SU-DHL-6 (cell line): ENCODE results near the gene PFKM.

ENCODE experiments used
- H2AFZ ChIP-seq: fragments of 200-600 bp; sonication (generic); 2 replicates; pipeline ENCODE4 v1.6.1; 2014; ENCODE audit warnings: low read depth, mild to moderate bottlenecking, moderate library complexity, mixed read lengths, antibody characterized with exemption, low read length; ENCODE audit not compliant: severe bottlenecking
- H3F3A ChIP-seq: fragments of 200-600 bp; shearing (Covaris generic); 2 replicates; pipeline ENCODE4 v1.6.0; 2016; ENCODE audit warnings: antibody characterized with exemption, mild to moderate bottlenecking; ENCODE audit not compliant: insufficient read depth
- H3K27ac ChIP-seq: fragments of 200-600 bp; sonication (generic); 2 replicates; pipeline ENCODE4 v1.5.1; 2016; ENCODE audit warnings: low read depth, mild to moderate bottlenecking, low read length, moderate library complexity, mixed read lengths
- H3K27me3 ChIP-seq: fragments of 200-600 bp; sonication (generic), shearing (Covaris generic); 2 replicates; pipeline ENCODE4 v1.6.0; 2014; ENCODE audit warnings: mild to moderate bottlenecking, low read length
- H3K36me3 ChIP-seq: fragments of 200-600 bp; sonication (generic); 2 replicates; pipeline ENCODE4 v1.6.1; 2014; ENCODE audit warnings: mild to moderate bottlenecking, low read length, mixed read lengths
- H3K4me2 ChIP-seq: fragments of 300-600, 200-600 bp; shearing (Covaris generic), sonication (generic); 2 replicates; pipeline ENCODE4 v1.6.0; 2014; ENCODE audit warnings: low read length, low read depth, mild to moderate bottlenecking; ENCODE audit not compliant: poor library complexity, severe bottlenecking
- H3K4me3 ChIP-seq: fragments of 200-600 bp; sonication (generic); 2 replicates; pipeline ENCODE4 v1.5.1; 2014; ENCODE audit warnings: antibody characterized with exemption, low read length, mild to moderate bottlenecking, mixed read lengths; ENCODE audit not compliant: insufficient read depth, poor library complexity, severe bottlenecking
- H3K79me2 ChIP-seq: fragments of 200-600 bp; sonication (generic); 2 replicates; pipeline ENCODE4 v1.6.1; 2014; ENCODE audit warnings: mild to moderate bottlenecking, low read length, moderate library complexity; ENCODE audit not compliant: insufficient read depth
- H3K9ac ChIP-seq: fragments of 200-600 bp; sonication (generic); 2 replicates; pipeline ENCODE4 v1.7.0; 2014; ENCODE audit warnings: mild to moderate bottlenecking, low read length
- H3K9me2 ChIP-seq: fragments of 200-600 bp; sonication (generic); replicated peaks from 2 replicates; pipeline ENCODE4 v1.6.1; 2014; ENCODE audit warnings: low read length; ENCODE audit not compliant: insufficient read depth
- H3K9me3 ChIP-seq: fragments of 200-600 bp; sonication (generic); 2 replicates; pipeline ENCODE4 v1.6.1; 2014; ENCODE audit warnings: low read length, mixed read lengths; ENCODE audit not compliant: insufficient read depth
- H4K20me1 ChIP-seq: fragments of 200-600 bp; sonication (generic); 2 replicates; pipeline ENCODE4 v1.6.1; 2014; ENCODE audit warnings: low read depth, mild to moderate bottlenecking, antibody characterized with exemption, low read length, moderate library complexity, mixed read lengths
- EZH2phosphoT487 ChIP-seq: fragments of 200-600 bp; sonication (generic), shearing (Covaris generic); conservative IDR thresholded peaks from 2 replicates; pipeline ENCODE4 v1.6.1; 2018; ENCODE audit warnings: mild to moderate bottlenecking, antibody characterized with exemption, low read length, moderate library complexity, mixed read lengths
- TF ChIP-seq, protein P1 (sequence below): fragments of 200-600 bp; sonication (generic); IDR thresholded peaks from one replicate; pipeline ENCODE4 v1.5.1; 2017; ENCODE audit warnings: antibody characterized with exemption, mild to moderate bottlenecking, low read length, moderate library complexity; ENCODE audit not compliant: insufficient read depth, poor library complexity, severe bottlenecking

PFKM gene

DNA sequence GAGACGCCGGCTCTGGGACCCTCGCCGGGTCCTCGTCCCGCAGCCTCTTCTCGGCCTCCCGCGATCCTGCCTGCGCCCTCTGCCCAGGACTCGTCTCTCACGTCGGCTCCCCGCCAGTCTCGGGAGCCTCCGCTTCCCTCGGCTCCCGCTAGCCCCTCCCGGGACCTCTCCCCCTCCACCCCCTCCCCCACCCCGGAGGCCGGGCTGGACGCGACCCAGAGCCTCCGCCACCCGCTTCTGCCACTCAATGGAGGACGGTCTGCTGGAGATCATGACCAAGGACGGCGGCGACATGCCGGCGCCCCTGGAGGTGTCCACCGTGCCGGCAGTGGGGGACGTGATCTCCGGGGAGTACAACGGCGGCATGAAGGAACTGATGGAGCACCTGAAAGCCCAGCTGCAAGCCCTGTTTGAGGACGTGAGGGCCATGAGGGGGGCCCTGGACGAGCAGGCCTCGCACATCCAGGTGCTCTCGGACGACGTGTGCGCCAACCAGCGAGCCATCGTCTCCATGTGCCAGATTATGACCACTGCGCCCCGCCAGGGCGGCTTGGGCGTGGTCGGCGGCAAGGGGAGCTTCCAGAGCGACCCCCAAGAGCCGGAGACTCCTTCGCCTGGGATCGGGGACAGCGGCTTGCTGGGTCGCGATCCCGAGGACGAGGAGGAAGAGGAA lies 64.8 kb downstream of the PFKM start:
- no peaks in the 10 kb centered on the region for H3K27me3 ChIP-seq
- peak overlapping the region; percentile 64 for H3K4me3 ChIP-seq

DNA sequence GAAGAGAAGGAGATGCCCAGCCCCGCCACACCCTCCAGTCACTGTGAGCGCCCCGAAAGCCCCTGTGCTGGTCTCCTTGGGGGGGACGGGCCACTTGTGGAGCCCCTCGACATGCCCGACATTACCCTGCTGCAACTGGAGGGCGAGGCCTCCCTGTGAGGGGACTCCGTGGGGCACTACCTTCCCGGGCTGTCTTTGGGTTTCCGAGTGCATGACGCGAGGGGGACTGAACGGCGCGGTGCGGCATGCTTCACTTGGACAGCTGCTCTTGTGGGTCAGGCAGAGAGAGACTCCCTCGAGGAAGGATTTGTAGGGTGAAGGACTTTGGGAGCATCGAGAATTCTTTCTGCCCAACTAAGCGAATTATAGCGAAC lies 65.4 kb downstream of the PFKM start:
- no peaks in the 10 kb centered on the region for H3K36me3 ChIP-seq
- H3F3A ChIP-seq, result no peaks in the 10 kb centered on the region
- no peak overlapping the region for H2AFZ ChIP-seq
- no peak overlapping the region for H3K4me3 ChIP-seq
- no peak overlapping the region for H3K27ac ChIP-seq
- H3K9me2 ChIP-seq, result no peaks in the 10 kb centered on the region
- H3K79me2 ChIP-seq, result no peaks in the 10 kb centered on the region
- H3K9ac ChIP-seq, result no peak overlapping the region
- H4K20me1 ChIP-seq, result no peaks in the 10 kb centered on the region
- H3K27me3 ChIP-seq, result no peaks in the 10 kb centered on the region
- H3K9me3 ChIP-seq, result no peaks in the 10 kb centered on the region
- TF ChIP-seq EZH2phosphoT487, result no peak
- TF ChIP-seq, protein P1, sequence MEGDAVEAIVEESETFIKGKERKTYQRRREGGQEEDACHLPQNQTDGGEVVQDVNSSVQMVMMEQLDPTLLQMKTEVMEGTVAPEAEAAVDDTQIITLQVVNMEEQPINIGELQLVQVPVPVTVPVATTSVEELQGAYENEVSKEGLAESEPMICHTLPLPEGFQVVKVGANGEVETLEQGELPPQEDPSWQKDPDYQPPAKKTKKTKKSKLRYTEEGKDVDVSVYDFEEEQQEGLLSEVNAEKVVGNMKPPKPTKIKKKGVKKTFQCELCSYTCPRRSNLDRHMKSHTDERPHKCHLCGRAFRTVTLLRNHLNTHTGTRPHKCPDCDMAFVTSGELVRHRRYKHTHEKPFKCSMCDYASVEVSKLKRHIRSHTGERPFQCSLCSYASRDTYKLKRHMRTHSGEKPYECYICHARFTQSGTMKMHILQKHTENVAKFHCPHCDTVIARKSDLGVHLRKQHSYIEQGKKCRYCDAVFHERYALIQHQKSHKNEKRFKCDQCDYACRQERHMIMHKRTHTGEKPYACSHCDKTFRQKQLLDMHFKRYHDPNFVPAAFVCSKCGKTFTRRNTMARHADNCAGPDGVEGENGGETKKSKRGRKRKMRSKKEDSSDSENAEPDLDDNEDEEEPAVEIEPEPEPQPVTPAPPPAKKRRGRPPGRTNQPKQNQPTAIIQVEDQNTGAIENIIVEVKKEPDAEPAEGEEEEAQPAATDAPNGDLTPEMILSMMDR, result no peak
- no peak overlapping the region for H3K4me2 ChIP-seq

More for the DNA sequence above, 64.8 kb downstream of the PFKM start:
- TF ChIP-seq, protein P1, result no peak
- TF ChIP-seq EZH2phosphoT487, result no peak
- no peaks in the 10 kb centered on the region for H3K9me2 ChIP-seq
- H3F3A ChIP-seq, result no peaks in the 10 kb centered on the region
- no peak overlapping the region for H3K27ac ChIP-seq
- no peaks in the 10 kb centered on the region for H4K20me1 ChIP-seq
- H3K9ac ChIP-seq, result peak overlapping the region; percentile 49; the same call in 1 of the 2 replicates
- H3K79me2 ChIP-seq, result no peaks in the 10 kb centered on the region
- H3K4me2 ChIP-seq, result peak overlapping the region; percentile 89
- H3K9me3 ChIP-seq, result no peaks in the 10 kb centered on the region
- peak overlapping the region; percentile 88 for H2AFZ ChIP-seq
- H3K36me3 ChIP-seq, result no peaks in the 10 kb centered on the region

DNA sequence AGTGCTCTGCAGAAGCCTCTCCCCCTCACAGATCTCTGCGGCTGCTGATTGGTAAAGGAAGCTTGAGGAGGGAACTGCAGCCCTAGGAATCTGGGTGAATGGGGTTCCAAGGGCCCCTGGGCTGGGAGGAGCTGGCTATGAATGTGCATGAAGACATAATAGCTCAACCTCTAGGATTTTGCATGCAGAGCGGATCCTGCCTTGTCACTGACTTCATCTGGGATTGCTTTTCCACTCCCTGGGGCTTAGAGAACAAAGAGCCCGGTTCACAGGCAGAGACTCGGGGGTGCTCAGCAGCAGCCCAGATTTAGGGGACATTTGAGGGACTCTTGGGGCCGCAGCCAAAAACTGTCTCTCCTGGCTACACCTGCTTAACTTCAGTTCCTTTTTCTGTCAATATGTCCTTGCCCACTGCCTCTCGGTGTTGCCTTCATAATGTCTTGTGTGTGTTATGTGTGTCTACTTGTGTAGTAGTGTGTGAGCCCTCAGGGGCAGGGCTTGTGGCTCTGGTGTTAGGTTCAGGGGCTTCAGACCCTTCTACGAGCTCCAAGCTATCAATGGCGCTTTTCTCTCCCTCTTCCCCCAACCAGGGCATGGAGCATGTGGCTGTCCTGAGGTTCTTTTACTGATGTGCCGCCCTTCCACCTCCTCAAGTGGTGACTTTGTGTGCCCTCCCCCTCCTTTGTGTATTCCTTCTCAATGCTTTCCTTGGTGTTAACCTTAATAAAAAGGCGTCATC lies 66.2 kb downstream of the PFKM start:
- H3K79me2 ChIP-seq, result no peaks in the 10 kb centered on the region
- H3K36me3 ChIP-seq, result no peaks in the 10 kb centered on the region
- no peak overlapping the region for H2AFZ ChIP-seq
- H3K4me3 ChIP-seq, result no peak overlapping the region
- no peak overlapping the region for H3K27ac ChIP-seq
- H3K4me2 ChIP-seq, result no peak overlapping the region
- H3K9me3 ChIP-seq, result no peaks in the 10 kb centered on the region
- no peak overlapping the region for H3K9ac ChIP-seq
- no peaks in the 10 kb centered on the region for H3F3A ChIP-seq
- H3K27me3 ChIP-seq, result no peaks in the 10 kb centered on the region
- no peaks in the 10 kb centered on the region for H4K20me1 ChIP-seq
- no peaks in the 10 kb centered on the region for H3K9me2 ChIP-seq
- TF ChIP-seq EZH2phosphoT487, result no peak
